Neuron (in vitro differentiated cells): Measurements from ENCODE around the gene CAB39L.

Experiments used
- H2AFZ ChIP-seq: one replicate; pipeline ENCODE4 v1.6.1; 2013; ENCODE audit warnings: low read depth, mild to moderate bottlenecking, inconsistent platforms, low read length, moderate library complexity
- H3K27me3 ChIP-seq: one replicate; pipeline ENCODE4 v1.6.1; 2013; ENCODE audit warnings: low read length; ENCODE audit not compliant: insufficient read depth
- H3K36me3 ChIP-seq: one replicate; pipeline ENCODE4 v1.6.1; 2013; ENCODE audit warnings: low read length; ENCODE audit not compliant: insufficient read depth
- H3K4me1 ChIP-seq: one replicate; pipeline ENCODE4 v1.6.1; 2013; ENCODE audit warnings: low read length; ENCODE audit not compliant: insufficient read depth
- H3K4me3 ChIP-seq: 2 replicates; pipeline ENCODE4 v1.5.1; 2013; ENCODE audit warnings: mild to moderate bottlenecking, low read length, moderate library complexity
- H3K9me3 ChIP-seq: one replicate; pipeline ENCODE4 v1.6.1; 2013; ENCODE audit warnings: low read length

The CAB39L gene

GRCh38 chr13:49453465-49453864, 9.6 kb upstream of the CAB39L start:
- no peaks in the 10 kb centered on the region for H3K36me3 ChIP-seq
- no peaks in the 10 kb centered on the region for H3K4me1 ChIP-seq
- no peaks in the 10 kb centered on the region for H3K9me3 ChIP-seq
- H3K4me3 ChIP-seq: no peak overlapping the region
- H3K27me3 ChIP-seq: no peaks in the 10 kb centered on the region
- no peak overlapping the region for H2AFZ ChIP-seq

GRCh38 chr13:49452725-49453457, 9.0 kb upstream of the CAB39L start:
- no peaks in the 10 kb centered on the region for H3K36me3 ChIP-seq
- H3K9me3 ChIP-seq: no peaks in the 10 kb centered on the region
- H2AFZ ChIP-seq: no peak overlapping the region
- H3K27me3 ChIP-seq: no peaks in the 10 kb centered on the region
- H3K4me1 ChIP-seq: no peaks in the 10 kb centered on the region
- H3K4me3 ChIP-seq: no peak overlapping the region

- Histone ChIP-seq H2AFZ (no peak overlapping the region), H3K4me3 (no peak overlapping the region), H3K4me1 (peaks cover 2% of the 10 kb centered on the region), H3K36me3 (no peaks in the 10 kb centered on the region), H3K9me3 (no peaks in the 10 kb centered on the region), H3K27me3 (no peaks in the 10 kb centered on the region)
These were observed 6.4 kb upstream of the CAB39L start for GRCh38 chr13:49450105-49450819.

GRCh38 chr13:49448753-49449152, 4.9 kb upstream of the CAB39L start:
- Histone ChIP-seq H3K36me3 (no peaks in the 10 kb centered on the region), H3K27me3 (no peaks in the 10 kb centered on the region), H3K4me1 (peaks cover 7% of the 10 kb centered on the region), H2AFZ (no peak overlapping the region), H3K4me3 (no peak overlapping the region), H3K9me3 (no peaks in the 10 kb centered on the region)

GRCh38 chr13:49446473-49446872, 2.6 kb upstream of the CAB39L start:
- Histone ChIP-seq H3K36me3 (no peaks in the 10 kb centered on the region), H3K4me3 (no peak overlapping the region), H3K27me3 (no peaks in the 10 kb centered on the region), H3K9me3 (no peaks in the 10 kb centered on the region), H3K4me1 (peaks cover 10% of the 10 kb centered on the region), H2AFZ (no peak overlapping the region)

- no peaks in the 10 kb centered on the region for H3K36me3 ChIP-seq
- peak overlapping the region; percentile 77 for H3K4me3 ChIP-seq
- H3K4me1 ChIP-seq: peaks cover 10% of the 10 kb centered on the region
- H2AFZ ChIP-seq: peak overlapping the region; percentile 79
- no peaks in the 10 kb centered on the region for H3K9me3 ChIP-seq
- H3K27me3 ChIP-seq: no peaks in the 10 kb centered on the region
These were observed 896 bp upstream of the CAB39L start for GRCh38 chr13:49444524-49445395.

GRCh38 chr13:49443357-49443703, 534 bp downstream of the CAB39L start:
- Histone ChIP-seq H3K4me1 (peaks cover 10% of the 10 kb centered on the region), H2AFZ (peak overlapping the region; percentile 64), H3K27me3 (no peaks in the 10 kb centered on the region), H3K36me3 (no peaks in the 10 kb centered on the region), H3K9me3 (no peaks in the 10 kb centered on the region), H3K4me3 (peak overlapping the region; percentile 77)

GRCh38 chr13:49441846-49442245, 2.0 kb downstream of the CAB39L start:
- Histone ChIP-seq H3K27me3 (no peaks in the 10 kb centered on the region), H3K4me1 (peaks cover 10% of the 10 kb centered on the region), H3K9me3 (no peaks in the 10 kb centered on the region), H2AFZ (no peak overlapping the region), H3K36me3 (no peaks in the 10 kb centered on the region), H3K4me3 (no peak overlapping the region)

- no peak overlapping the region for H2AFZ ChIP-seq
- H3K27me3 ChIP-seq: no peaks in the 10 kb centered on the region
- H3K36me3 ChIP-seq: no peaks in the 10 kb centered on the region
- H3K9me3 ChIP-seq: no peaks in the 10 kb centered on the region
- peaks cover 10% of the 10 kb centered on the region for H3K4me1 ChIP-seq
- H3K4me3 ChIP-seq: no peak overlapping the region
These were observed 2.6 kb downstream of the CAB39L start for GRCh38 chr13:49441312-49441711.

GRCh38 chr13:49439609-49440008, 4.3 kb downstream of the CAB39L start:
- H3K4me3 ChIP-seq: no peak overlapping the region
- no peak overlapping the region for H2AFZ ChIP-seq
- H3K36me3 ChIP-seq: no peaks in the 10 kb centered on the region
- H3K4me1 ChIP-seq: peaks cover 2% of the 10 kb centered on the region
- H3K27me3 ChIP-seq: no peaks in the 10 kb centered on the region
- no peaks in the 10 kb centered on the region for H3K9me3 ChIP-seq

GRCh38 chr13:49437705-49438104, 6.2 kb downstream of the CAB39L start:
- Histone ChIP-seq H3K9me3 (no peaks in the 10 kb centered on the region), H3K4me1 (peaks cover 2% of the 10 kb centered on the region), H3K36me3 (peaks cover 2% of the 10 kb centered on the region), H2AFZ (no peak overlapping the region), H3K27me3 (no peaks in the 10 kb centered on the region), H3K4me3 (no peak overlapping the region)

GRCh38 chr13:49436890-49437289, 7.0 kb downstream of the CAB39L start:
- no peak overlapping the region for H2AFZ ChIP-seq
- no peaks in the 10 kb centered on the region for H3K4me1 ChIP-seq
- no peaks in the 10 kb centered on the region for H3K27me3 ChIP-seq
- H3K36me3 ChIP-seq: peaks cover 5% of the 10 kb centered on the region
- H3K9me3 ChIP-seq: no peaks in the 10 kb centered on the region
- H3K4me3 ChIP-seq: no peak overlapping the region

- Histone ChIP-seq H3K4me3 (no peak overlapping the region), H3K9me3 (no peaks in the 10 kb centered on the region), H3K36me3 (peaks cover 5% of the 10 kb centered on the region)
These were observed 7.9 kb downstream of the CAB39L start for GRCh38 chr13:49435992-49436391.

More at GRCh38 chr13:49435992-49436391, 7.9 kb downstream of the CAB39L start:
- Histone ChIP-seq H2AFZ (no peak overlapping the region), H3K27me3 (no peaks in the 10 kb centered on the region), H3K4me1 (no peaks in the 10 kb centered on the region)
